C4-2B (cell line): Measurements from ENCODE around the gene TRIM72.
"Not testable (repeated sequence)": the region's sequence is repeated elsewhere in the genome, so short reads cannot be mapped to it uniquely, and the experiment has no call there.

Experiments used
- H3K27ac ChIP-seq: fragments of 450-650 bp; 2 replicates; pipeline ENCODE4 v1.5.1; 2017
- ZFX ChIP-seq: fragments of 450-650 bp; IDR thresholded peaks from 2 replicates; pipeline ENCODE4 v1.6.1; 2017
- TF ChIP-seq, protein P1 (sequence below): fragments of 450-650 bp; conservative IDR thresholded peaks from 2 replicates; pipeline ENCODE4 v1.5.1; 2017; ENCODE audit warnings: mild to moderate bottlenecking

Gene TRIM72

DNA sequence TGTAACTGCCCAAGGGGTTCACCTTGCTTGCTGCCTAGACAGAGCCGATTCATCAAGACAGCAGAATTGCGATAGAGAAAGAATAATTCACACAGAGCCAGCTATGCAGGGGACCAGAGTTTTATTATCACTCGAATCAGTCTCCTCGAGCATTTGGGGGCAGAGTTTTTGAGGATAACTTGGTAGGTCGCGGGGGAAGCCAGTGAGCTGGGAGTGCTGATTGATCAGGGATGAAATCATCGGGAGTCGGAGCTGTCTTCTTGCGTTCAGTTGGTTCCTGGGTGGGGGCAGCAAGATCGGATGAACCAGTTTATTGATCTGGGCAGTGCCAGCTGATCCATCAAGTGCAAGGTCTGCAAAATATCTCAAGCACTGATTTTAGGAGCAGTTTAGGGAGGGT, 55.0 kb downstream of the TRIM72 start:
- no peak overlapping the region for H3K27ac ChIP-seq

DNA sequence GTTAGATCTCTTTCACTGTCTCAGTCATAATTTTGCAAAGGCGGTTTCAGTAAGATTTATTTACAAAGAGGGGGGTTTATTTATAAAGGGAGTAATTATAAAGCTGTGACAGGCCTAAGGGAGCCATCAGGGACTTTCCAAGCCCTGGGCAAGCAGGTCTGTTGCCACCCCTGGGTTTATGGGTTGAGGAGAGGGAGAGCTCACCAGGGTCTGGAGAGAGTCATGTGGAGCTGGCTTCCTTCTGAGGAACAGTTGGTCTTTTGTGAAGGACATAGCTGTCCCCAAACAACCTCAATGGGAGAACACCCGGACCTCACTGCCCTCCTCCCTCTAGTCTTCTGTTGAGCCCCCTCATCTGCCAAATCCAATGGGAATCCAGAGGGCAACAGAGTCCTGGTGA, 55.6 kb downstream of the TRIM72 start:
- H3K27ac ChIP-seq = no peak overlapping the region
- TF ChIP-seq, protein P1, sequence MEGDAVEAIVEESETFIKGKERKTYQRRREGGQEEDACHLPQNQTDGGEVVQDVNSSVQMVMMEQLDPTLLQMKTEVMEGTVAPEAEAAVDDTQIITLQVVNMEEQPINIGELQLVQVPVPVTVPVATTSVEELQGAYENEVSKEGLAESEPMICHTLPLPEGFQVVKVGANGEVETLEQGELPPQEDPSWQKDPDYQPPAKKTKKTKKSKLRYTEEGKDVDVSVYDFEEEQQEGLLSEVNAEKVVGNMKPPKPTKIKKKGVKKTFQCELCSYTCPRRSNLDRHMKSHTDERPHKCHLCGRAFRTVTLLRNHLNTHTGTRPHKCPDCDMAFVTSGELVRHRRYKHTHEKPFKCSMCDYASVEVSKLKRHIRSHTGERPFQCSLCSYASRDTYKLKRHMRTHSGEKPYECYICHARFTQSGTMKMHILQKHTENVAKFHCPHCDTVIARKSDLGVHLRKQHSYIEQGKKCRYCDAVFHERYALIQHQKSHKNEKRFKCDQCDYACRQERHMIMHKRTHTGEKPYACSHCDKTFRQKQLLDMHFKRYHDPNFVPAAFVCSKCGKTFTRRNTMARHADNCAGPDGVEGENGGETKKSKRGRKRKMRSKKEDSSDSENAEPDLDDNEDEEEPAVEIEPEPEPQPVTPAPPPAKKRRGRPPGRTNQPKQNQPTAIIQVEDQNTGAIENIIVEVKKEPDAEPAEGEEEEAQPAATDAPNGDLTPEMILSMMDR = no peak
- TF ChIP-seq ZFX = no peak

More for the DNA sequence above, 55.0 kb downstream of the TRIM72 start:
- TF ChIP-seq, protein P1 = no peak
- TF ChIP-seq ZFX = no peak

DNA sequence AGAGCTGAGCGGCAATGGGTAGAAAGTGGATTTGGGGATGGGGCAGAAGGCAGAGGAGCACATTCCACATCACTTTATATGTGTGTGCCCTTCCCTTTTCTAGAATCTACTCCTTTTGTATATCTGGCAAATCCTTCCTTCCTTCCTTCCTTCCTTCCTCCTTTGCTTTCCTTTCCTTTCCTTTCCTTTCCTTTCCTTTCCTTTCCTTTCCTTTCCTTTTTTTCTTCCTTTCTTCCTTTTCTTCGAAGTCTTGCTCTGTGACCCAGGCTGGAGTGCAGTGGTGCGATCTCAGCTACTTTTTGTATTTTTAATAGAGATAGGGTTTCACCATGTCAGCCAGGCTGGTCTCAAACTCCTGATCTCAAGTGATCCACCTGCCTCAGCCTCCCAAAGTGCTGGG, 56.1 kb downstream of the TRIM72 start:
- H3K27ac ChIP-seq = not testable (repeated sequence)

DNA sequence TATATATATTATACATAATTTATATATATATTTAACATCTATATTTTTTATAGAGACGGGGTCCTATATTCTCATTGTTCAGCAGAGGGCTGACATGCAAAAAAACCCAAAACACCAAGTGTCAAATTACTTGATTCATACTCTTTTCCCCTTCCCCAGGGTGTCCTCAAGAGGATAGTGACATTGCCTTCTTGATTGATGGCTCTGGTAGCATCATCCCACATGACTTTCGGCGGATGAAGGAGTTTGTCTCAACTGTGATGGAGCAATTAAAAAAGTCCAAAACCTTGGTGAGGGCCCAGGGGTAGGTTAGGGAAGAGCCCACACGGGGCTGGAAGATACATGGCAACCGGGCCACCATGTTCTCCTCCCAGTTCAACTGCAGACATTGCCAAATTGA, 56.9 kb downstream of the TRIM72 start:
- no peak overlapping the region for H3K27ac ChIP-seq
- TF ChIP-seq, protein P1 = no peak
- TF ChIP-seq ZFX = no peak

DNA sequence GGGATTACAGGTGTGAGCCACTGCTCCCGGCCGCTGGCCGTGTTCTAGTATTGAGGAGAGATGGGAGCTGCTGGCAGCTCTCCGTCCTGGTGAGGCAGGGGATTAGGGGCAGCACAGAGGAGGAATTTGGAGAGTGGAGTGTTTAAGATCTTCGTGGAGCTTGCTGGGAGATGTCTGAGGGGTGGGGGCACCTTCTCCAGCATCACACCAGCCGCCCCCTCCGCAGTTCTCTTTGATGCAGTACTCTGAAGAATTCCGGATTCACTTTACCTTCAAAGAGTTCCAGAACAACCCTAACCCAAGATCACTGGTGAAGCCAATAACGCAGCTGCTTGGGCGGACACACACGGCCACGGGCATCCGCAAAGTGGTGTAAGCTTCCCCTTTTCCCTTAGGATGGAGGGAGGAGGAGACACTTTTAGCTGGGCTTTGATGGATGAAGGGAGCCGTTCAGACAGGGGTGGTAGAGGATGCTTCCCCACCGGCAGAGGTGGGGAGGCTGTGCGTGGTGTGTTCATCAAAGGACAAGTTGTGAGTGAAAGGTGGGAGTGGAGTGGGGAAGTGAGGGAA, 57.8 kb downstream of the TRIM72 start:
- TF ChIP-seq, protein P1 = no peak
- TF ChIP-seq ZFX = no peak

DNA sequence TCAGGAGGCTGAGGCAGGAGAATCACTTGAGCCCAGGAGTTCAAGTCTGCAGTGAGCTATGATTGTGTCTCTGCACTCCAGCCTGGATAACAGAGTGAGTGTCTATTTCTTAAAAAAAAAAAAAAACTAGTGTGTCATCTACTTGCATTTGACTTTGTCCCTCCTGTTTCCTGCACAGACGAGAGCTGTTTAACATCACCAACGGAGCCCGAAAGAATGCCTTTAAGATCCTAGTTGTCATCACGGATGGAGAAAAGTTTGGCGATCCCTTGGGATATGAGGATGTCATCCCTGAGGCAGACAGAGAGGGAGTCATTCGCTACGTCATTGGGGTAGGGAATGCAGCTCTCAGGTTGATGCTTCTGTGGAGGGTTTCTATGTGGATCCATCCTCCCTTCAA, 59.3 kb downstream of the TRIM72 start:
- H3K27ac ChIP-seq = no peak overlapping the region
- TF ChIP-seq, protein P1 = no peak
- TF ChIP-seq ZFX = no peak

More for the DNA sequence above, 57.8 kb downstream of the TRIM72 start:
- H3K27ac ChIP-seq = no peak overlapping the region

DNA sequence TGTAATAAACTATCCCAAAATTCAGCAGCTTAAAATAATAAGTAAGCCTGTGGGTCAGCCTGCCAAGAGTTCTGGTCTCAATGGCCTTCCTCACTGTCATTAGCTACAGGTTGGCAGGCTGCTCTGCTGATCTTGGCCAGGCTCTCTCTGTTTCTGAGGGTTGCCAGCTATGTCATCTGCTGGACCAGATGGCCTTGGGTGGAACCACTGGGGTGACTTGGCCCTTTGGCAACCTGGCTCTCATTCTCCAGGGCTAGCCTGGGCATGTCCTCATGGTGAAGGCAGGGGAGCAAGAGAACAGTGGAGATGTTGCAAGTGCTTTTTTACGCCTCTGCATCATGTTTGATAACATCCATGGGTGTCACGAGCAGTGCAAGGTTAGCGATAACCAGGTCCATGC, 59.8 kb downstream of the TRIM72 start:
- TF ChIP-seq, protein P1 = no peak
- no peak for TF ChIP-seq ZFX
- H3K27ac ChIP-seq = no peak overlapping the region
